Measurements from ENCODE around the gene CACUL1.
A peak's percentile ranks its signal among the peaks of the same experiment; 100 is the strongest.

The CACUL1 gene

GRCh38 chr10:118737603-118738302, 17.0 kb downstream of the CACUL1 start:
- no peak for DNase-seq (ENCODE audit: insufficient read length, low spot score)
- no peak for TF ChIP-seq POLR2AphosphoS5 (IDR thresholded peaks at IDR 0.05; ENCODE audit: low read depth, low read length)
- no peak for TF ChIP-seq PAX5 (IDR thresholded peaks at IDR 0.05; ENCODE audit: insufficient read depth, low read length, severe bottlenecking)
- no peak for TF ChIP-seq POU2F2 (IDR thresholded peaks at IDR 0.05; ENCODE audit: low read depth, low read length)
- no peak for TF ChIP-seq TAF1 (IDR thresholded peaks at IDR 0.05; ENCODE audit: low read depth, low read length)
- no peak for FAIRE-seq

- DNase-seq (ENCODE audit: insufficient read length, low spot score) (no peak), FAIRE-seq (no peak)
- TF ChIP-seq POLR2A (IDR thresholded peaks at IDR 0.05; ENCODE audit: low read depth, low read length) (no peak), POU2F2 (IDR thresholded peaks at IDR 0.05; ENCODE audit: low read depth, low read length) (no peak), SPI1 (IDR thresholded peaks at IDR 0.05; ENCODE audit: low read depth, low read length) (no peak), TAF1 (IDR thresholded peaks at IDR 0.05; ENCODE audit: low read depth, low read length) (no peak), PAX5 (IDR thresholded peaks at IDR 0.05; ENCODE audit: insufficient read depth, low read length, severe bottlenecking) (no peak), POLR2AphosphoS5 (IDR thresholded peaks at IDR 0.05; ENCODE audit: low read depth, low read length) (no peak)
Observed at GRCh38 chr10:118735294-118735693, 19.5 kb downstream of the CACUL1 start.

GRCh38 chr10:118734475-118734874, 20.3 kb downstream of the CACUL1 start:
- no peak for DNase-seq (ENCODE audit: insufficient read length, low spot score)
- TF ChIP-seq POLR2AphosphoS5 (IDR thresholded peaks at IDR 0.05; ENCODE audit: low read depth, low read length) (no peak), SPI1 (IDR thresholded peaks at IDR 0.05; ENCODE audit: low read depth, low read length) (no peak), TAF1 (IDR thresholded peaks at IDR 0.05; ENCODE audit: low read depth, low read length) (no peak), POU2F2 (IDR thresholded peaks at IDR 0.05; ENCODE audit: low read depth, low read length) (no peak), POLR2A (IDR thresholded peaks at IDR 0.05; ENCODE audit: low read depth, low read length) (no peak), PAX5 (IDR thresholded peaks at IDR 0.05; ENCODE audit: insufficient read depth, low read length, severe bottlenecking) (no peak)
- no peak for FAIRE-seq

GRCh38 chr10:118732245-118733165, 22.3 kb downstream of the CACUL1 start:
- peak; percentile 61 for FAIRE-seq
- DNase-seq (ENCODE audit: insufficient read length, low spot score): no peak
- TF ChIP-seq POU2F2 (IDR thresholded peaks at IDR 0.05; ENCODE audit: low read depth, low read length) (no peak), SPI1 (IDR thresholded peaks at IDR 0.05; ENCODE audit: low read depth, low read length) (peak; percentile 30; the same call in 1 of the 2 replicates)

- TF ChIP-seq TAF1 (IDR thresholded peaks at IDR 0.05; ENCODE audit: low read depth, low read length) (no peak), POLR2A (IDR thresholded peaks at IDR 0.05; ENCODE audit: low read depth, low read length) (no peak), POLR2AphosphoS5 (IDR thresholded peaks at IDR 0.05; ENCODE audit: low read depth, low read length) (no peak), SPI1 (IDR thresholded peaks at IDR 0.05; ENCODE audit: low read depth, low read length) (no peak), PAX5 (IDR thresholded peaks at IDR 0.05; ENCODE audit: insufficient read depth, low read length, severe bottlenecking) (no peak), POU2F2 (IDR thresholded peaks at IDR 0.05; ENCODE audit: low read depth, low read length) (no peak)
- DNase-seq (ENCODE audit: insufficient read length, low spot score): no peak
Observed at GRCh38 chr10:118730756-118731456, 23.9 kb downstream of the CACUL1 start.

DNA sequence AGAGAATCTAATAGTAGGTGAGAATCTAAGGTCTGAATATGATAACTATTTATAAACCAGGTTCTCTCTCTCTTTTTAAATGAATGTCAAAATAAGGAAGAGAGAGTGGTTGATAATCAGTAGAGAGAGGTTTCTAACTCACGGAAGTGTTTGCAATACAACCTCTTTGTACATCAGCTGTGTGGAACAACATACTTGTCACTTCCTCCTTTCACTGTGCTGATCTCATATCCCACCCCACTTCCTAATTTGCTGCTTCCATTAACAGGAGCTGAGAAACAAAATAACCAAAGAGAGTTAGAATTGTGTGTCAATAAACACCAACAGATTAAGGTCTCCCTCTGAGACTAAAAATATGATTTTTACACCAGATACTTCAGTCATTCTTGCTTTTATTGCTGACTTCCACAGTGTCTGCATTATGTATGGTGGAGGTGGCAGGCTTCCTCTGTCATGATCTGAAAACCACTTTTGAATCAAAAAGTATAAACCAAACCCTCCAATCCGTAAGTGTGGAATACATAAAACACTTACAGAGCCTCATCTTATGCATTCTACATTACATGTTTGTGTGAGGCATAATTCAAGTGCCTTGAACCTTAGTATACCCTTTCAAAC, 25.0 kb downstream of the CACUL1 start:
- TF ChIP-seq SPI1 (IDR thresholded peaks at IDR 0.05; ENCODE audit: low read depth, low read length): peak; percentile 95
- no peak for TF ChIP-seq TAF1 (IDR thresholded peaks at IDR 0.05; ENCODE audit: low read depth, low read length)
- DNase-seq (ENCODE audit: insufficient read length, low spot score) (no peak), FAIRE-seq (peak; percentile 89)

More at GRCh38 chr10:118730756-118731456, 23.9 kb downstream of the CACUL1 start:
- peak; percentile 60 for FAIRE-seq

DNA sequence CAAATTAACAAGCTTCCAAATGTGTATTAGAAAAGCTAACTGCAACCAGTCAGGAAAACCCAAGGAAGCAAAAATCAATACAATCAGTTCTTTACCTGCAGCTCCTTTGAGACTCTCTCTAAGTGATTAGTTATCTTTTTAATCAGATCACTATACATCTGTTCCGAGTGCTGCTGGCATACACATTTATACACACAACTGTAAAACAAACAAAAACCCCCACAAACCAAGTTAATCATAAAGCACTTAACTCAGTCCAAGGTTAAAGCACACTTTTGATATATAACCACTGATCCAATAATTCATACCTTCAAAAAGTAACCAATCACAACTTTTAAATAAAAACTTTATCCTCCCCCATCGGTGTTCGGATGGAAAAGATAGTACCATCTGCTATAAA, 25.6 kb downstream of the CACUL1 start:
- FAIRE-seq (no peak), DNase-seq (ENCODE audit: insufficient read length, low spot score) (no peak)
- TF ChIP-seq TAF1 (IDR thresholded peaks at IDR 0.05; ENCODE audit: low read depth, low read length) (no peak), SPI1 (IDR thresholded peaks at IDR 0.05; ENCODE audit: low read depth, low read length) (no peak), PAX5 (IDR thresholded peaks at IDR 0.05; ENCODE audit: insufficient read depth, low read length, severe bottlenecking) (no peak), POLR2A (IDR thresholded peaks at IDR 0.05; ENCODE audit: low read depth, low read length) (no peak), POLR2AphosphoS5 (IDR thresholded peaks at IDR 0.05; ENCODE audit: low read depth, low read length) (no peak), POU2F2 (IDR thresholded peaks at IDR 0.05; ENCODE audit: low read depth, low read length) (no peak)

GRCh38 chr10:118725886-118726500, 28.8 kb downstream of the CACUL1 start:
- TF ChIP-seq SPI1 (IDR thresholded peaks at IDR 0.05; ENCODE audit: low read depth, low read length) (no peak), TAF1 (IDR thresholded peaks at IDR 0.05; ENCODE audit: low read depth, low read length) (no peak), POLR2A (IDR thresholded peaks at IDR 0.05; ENCODE audit: low read depth, low read length) (no peak), PAX5 (IDR thresholded peaks at IDR 0.05; ENCODE audit: insufficient read depth, low read length, severe bottlenecking) (no peak), POU2F2 (IDR thresholded peaks at IDR 0.05; ENCODE audit: low read depth, low read length) (no peak), POLR2AphosphoS5 (IDR thresholded peaks at IDR 0.05; ENCODE audit: low read depth, low read length) (no peak)
- DNase-seq (ENCODE audit: insufficient read length, low spot score) (no peak), FAIRE-seq (no peak)

DNA sequence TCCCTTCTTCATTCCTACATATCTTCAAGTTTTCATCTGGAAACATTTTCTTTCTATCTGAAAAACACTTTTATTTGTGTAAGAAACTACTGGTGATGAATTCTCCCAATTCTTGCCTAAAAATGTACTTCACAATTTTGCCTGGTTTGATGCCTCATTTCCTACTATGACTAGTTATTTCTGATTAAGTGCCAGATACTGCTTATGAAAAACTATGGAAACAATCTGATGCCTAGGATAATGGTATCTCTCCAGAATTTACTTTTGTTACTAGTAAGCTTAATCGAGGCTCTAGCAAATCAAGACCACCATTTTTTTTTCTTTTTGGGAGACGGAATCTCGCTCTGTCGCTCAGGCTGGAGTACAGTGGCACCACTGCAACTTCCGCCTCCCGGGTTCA, 31.3 kb downstream of the CACUL1 start:
- no peak for FAIRE-seq
- TF ChIP-seq POU2F2 (IDR thresholded peaks at IDR 0.05; ENCODE audit: low read depth, low read length) (no peak), TAF1 (IDR thresholded peaks at IDR 0.05; ENCODE audit: low read depth, low read length) (no peak), PAX5 (IDR thresholded peaks at IDR 0.05; ENCODE audit: insufficient read depth, low read length, severe bottlenecking) (no peak), POLR2A (IDR thresholded peaks at IDR 0.05; ENCODE audit: low read depth, low read length) (no peak), POLR2AphosphoS5 (IDR thresholded peaks at IDR 0.05; ENCODE audit: low read depth, low read length) (no peak), SPI1 (IDR thresholded peaks at IDR 0.05; ENCODE audit: low read depth, low read length) (no peak)
- DNase-seq (ENCODE audit: insufficient read length, low spot score): no peak

All from GM12891 (cell line).